H54 (cell line): Measurements from ENCODE around the gene LRRFIP1.

ENCODE experiments used
- DNase-seq: peaks from one replicate; pipeline ENCODE4 v3.0.0; 2011; ENCODE audit warnings: low spot score, mixed read lengths; ENCODE audit not compliant: insufficient read length
- FAIRE-seq: peaks from 3 replicates; lab custom pipeline; 2011; peaks lifted over from hg19 to GRCh38; lab: Jason Lieb, UNC
- POLR2A ChIP-seq: IDR thresholded peaks from 2 replicates; pipeline ENCODE4 v1.6.1; 2011; ENCODE audit warnings: low read depth, mild to moderate bottlenecking, low read length

LRRFIP1 gene

DNA sequence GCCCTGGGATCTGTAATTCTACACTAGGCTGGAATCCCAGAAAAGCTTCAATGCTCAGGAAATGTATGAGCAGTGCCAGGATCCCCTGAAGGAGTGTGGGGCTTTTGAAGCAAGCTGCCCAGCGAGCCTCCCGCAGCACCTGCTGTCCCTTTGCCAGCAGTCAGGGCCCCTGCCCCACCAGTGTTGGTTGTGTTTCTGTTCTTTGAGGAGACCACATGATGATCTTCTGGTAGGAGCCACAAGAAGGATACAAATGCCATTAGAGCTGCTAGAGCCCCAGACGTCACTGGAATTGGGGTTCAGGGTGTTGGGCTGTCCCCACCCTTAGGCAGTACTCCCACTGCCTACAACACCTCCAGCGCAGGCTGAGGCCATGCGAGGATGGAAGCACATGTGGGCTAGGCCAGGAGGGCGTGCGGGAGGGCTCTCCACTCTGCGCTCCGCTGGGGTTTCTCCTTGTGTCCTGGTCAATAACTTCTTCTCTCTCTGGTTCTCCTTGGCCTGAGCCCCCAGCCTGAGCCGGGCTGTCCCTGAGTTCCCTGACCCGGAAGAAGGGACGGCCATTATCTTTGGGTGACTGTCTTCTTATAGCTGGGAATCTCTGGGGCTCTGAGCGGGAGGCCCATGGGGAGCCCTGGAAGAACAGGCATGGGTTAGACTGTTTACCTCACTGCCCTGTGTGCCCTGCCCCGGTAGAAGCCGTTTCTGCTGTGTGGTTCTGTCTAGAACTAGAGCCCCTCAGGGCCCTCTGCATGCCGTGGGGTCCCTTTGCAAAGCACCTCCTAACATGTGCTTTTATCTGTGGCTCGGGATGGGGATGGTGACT is 73.9 kb downstream of the LRRFIP1 start:
- FAIRE-seq (no peak), DNase-seq (no peak)
- no peak for TF ChIP-seq POLR2A

DNA sequence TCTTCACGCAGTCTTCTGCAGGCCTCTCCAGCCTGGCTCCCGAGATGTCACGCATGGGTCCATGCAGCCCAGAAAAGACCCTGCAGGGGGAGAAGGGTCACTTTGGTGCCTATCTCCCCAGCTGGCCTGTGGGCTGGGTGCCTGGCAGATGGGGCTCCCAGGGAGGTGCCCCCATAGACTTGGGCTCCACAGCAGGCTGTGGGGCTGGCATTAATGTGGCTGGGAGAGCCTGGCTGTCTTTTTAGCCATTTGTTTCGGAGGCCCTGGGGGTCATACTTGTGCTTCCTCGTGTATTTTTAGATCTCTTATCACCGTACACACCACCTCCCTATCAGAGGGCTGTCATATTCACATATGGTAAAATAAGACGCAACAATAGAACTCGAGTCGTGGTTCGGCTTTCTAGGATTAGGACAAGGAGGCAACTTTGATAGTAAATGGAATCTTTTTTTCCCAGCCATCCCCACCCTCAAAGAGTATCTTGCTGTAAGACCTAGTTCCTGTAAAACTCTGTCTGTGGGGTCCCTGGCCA is 74.5 kb downstream of the LRRFIP1 start:
- FAIRE-seq (no peak), DNase-seq (no peak)

DNA sequence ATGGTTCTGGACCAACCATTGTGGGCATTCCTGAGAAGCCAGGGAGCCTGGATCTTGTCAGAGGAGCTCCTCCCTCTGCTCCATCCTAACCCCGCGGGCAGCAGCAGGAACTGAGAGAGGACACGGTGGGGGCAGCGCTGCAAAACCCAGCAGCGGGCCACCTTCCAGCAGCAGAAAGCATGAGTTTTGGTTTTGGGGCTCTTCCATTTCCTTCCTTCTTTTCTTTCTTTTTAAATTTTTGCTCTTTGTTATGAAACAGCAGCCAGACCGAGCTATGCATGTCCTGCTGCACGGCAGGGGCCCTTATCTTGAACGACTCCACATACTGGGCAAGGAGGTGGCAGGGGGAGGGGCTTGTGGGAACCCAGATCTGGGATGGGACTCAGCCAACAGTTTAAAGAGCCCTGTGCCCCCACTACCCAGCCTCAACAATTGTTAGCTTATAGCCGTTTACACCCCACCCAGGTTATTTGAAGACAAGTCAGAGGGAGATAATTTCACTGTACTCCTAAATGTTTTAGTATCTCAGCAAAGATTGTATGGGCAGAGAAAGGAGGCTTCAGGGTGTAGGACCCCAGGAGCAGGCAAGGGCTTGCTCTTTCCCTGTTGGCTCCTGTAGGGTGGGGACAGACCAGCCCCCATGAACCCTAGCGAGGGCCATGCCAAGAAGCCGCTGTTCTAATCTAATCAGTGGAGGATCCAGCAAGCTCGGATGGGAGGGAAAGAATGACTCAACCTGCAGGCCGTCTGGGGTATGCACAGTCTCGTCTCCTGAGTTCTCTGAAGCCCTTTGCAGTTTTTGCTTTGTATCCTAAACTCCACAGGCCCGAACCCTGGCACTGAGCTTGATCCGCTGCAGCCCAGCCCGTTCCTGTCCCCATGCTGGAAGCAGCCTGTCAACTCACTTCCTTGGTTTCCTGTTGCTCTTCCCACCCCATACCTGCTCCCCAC is 75.3 kb downstream of the LRRFIP1 start:
- DNase-seq: no peak
- no peak for FAIRE-seq
- TF ChIP-seq POLR2A: no peak

More for the DNA sequence above, 74.5 kb downstream of the LRRFIP1 start:
- TF ChIP-seq POLR2A: no peak

DNA sequence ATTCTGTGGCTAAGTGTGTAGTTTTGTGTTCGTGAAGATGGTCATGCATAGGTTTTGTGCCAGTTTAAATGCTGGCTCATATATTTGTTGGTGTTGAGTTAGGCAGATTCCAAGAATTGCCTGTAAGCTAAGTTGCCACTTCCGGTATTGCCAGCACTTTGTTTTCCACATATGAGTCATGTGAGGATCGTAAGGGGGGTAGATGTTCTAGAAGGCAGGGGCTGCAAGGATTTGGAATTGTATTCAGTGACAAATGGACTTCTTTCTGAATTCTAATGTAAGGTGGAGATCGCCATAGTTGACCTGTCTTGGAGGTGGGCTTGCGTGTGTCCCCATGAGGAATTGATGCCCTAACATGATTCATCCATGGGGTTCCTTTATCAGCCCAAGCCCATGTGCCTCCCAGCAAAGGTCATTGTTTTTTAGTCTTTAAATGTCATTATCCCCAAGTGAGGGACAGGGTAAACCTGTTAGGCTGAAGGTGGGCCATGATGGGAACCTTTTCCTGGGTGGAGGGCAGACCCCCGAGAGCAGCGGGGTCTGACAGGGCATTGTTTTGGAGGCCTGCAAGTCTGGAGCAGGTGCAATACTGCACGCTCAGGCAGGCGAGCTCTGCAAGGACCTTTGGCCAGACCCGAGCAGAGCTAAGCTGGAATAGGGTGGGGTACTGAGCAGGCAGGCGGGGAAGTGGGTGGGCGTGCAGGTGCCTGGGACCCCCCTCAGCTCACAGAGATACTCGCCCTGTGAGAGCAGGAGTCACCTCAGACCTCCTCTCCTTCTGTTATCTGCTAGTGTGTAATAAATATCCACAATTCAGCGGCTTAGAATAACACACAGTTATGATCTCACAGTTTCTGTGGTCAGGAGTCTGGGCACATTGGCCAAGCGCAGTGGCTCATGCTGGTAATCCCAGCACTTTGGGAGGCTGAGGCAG is 77.4 kb downstream of the LRRFIP1 start:
- FAIRE-seq (no peak), DNase-seq (no peak)
- no peak for TF ChIP-seq POLR2A

DNA sequence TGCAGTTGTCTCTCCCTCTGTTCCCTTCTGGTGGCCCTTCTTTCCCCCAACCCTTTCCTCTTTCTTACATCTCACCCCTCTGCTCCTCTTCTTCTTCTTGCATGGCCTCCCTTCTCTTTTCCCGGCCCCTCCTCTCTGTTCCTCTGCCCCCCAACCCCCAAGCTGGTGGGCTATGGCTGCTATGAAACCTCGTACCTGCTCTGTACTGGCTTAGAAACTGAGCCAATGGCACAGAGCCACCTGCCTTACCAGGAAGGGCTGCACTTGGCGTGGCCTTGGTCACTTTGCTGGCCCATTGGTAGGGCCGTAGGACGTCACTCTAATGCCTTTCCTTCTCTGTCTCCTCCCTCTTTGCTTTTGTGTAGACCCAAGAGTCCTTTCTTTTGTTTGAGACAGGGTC is 78.9 kb downstream of the LRRFIP1 start:
- TF ChIP-seq POLR2A: no peak
- DNase-seq (no peak), FAIRE-seq (no peak)

DNA sequence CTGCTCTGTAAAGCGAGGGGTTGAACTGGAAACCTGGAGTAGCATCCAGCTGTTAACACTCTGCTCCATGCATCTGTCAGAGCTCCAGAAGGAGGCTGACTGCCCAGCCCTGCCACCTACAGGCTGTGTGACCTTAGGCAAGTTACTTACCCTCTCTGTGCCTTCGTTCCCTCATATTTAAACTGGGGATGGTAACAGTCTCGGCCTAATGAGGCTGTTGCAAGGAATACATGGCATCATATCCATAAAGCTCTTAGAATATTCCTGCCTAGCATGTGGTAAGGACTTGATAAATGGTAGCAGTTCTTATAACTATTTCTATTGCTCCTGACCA is 80.6 kb downstream of the LRRFIP1 start:
- FAIRE-seq: no peak

DNA sequence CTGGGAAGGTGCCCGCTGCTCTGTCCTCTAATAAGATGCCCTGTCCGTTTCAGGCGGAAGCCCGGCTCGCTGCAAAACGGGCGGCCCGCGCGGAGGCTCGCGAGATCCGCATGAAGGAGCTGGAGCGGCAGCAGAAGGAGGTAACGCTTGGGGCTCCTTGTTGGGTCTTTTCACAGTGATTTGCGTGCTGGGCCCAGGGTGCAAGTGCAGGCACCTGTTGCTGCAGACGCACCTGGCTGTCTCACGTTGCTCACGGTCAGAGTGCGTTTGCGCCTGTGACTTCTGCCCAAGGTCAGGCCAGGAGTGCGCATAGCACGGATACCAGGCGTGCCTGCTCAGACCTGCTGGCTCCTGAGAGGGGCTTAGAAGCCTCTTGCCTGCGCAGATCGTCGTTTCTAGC is 81.1 kb downstream of the LRRFIP1 start:
- FAIRE-seq (no peak), DNase-seq (no peak)
- no peak for TF ChIP-seq POLR2A

More for the DNA sequence above, 80.6 kb downstream of the LRRFIP1 start:
- no peak for TF ChIP-seq POLR2A
- DNase-seq: no peak

DNA sequence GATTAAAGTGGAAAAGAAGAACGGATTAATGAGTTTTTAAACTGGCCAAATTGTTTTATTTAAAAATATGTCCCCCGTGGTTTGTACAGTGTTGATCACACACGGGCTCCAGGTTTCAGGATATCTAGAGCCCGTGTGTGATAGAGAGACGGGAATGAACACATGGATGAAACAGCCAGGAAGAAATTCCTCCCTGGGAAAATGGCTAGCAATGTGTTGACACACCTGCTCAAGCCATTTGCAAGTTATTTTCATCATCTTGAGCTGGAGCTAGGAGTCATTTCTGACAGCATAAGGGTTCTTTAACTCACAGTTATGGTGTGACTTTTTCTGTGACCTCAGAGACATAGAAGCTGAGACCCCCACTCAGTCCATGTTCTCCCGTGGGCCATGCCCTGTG is 81.6 kb downstream of the LRRFIP1 start:
- FAIRE-seq (no peak), DNase-seq (no peak)
- no peak for TF ChIP-seq POLR2A

DNA sequence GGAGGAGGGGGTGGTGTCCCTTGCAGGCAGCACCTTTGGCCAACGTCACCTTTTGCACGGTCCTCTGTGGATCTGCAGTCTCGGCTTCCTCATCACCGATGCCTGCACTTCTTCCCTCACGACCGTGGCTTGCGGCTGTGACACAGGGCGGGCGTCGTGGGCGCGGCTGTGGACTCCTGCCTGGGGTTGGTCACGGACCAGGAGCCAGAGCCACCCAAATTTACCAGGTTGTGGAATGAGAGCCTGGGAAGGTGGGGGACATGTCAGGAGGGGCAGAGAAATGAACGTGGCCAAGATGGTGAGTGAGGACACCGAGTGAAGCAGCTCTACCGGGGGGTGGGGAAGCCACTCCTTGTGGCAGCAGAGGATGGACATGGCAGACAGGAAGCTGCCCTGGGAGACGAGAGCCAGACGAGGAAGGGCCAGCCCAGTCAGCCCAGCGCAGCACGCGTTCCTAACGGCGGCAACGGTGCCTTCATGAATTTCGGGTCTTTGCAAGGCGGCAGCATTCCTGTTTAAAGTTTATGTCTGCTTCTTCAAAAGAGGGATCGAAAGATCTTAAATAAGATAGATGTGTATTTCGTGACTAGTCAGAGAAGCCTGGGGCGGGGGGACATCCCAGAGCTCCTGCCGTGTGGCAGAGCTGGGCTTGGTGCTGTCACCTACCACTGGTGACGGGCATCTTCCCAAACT is 84.2 kb downstream of the LRRFIP1 start:
- FAIRE-seq (no peak), DNase-seq (no peak)
- TF ChIP-seq POLR2A: no peak

DNA sequence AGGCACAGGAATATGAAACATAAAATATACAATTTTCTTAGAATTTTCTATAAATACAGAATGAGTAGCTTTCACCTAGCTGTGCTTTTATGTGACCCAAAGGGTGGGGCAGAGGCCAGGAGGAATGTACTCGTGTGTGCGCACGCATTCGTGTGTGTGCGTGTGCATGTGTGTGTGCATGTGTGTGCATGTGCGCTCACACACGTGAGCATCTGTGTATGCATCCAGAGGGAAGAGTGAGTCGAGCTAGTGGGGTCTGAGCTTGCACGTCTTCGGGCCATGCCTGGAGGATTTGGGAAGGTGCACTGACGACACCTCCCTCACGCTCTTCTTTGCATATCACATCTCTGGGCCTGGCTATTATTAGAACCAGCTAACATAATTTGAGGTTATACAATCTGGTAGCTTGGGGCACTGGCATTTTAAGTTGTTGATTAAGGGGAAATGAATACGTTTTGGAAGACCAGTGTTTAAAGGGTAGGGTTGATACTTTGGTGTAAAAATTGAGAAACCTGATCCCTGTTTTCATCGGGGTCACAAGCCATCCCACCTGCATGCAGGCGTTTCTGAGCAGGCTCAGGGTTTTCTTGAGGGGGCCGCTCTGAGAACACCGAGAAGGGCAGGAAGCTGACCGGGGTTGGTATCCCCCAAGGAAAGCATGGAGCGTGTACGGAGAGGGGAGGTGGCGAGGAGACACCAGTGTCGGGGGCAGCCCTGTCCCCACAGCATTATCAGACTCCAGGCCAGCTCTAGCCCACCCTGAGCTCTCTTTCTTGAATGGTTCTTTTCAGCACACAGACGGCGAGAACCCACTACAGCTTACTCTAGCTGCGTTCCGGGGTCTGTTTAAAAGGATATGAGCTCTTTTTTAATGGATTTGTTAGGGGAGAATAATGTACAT is 85.3 kb downstream of the LRRFIP1 start:
- DNase-seq: no peak
- TF ChIP-seq POLR2A: no peak
- FAIRE-seq: no peak

DNA sequence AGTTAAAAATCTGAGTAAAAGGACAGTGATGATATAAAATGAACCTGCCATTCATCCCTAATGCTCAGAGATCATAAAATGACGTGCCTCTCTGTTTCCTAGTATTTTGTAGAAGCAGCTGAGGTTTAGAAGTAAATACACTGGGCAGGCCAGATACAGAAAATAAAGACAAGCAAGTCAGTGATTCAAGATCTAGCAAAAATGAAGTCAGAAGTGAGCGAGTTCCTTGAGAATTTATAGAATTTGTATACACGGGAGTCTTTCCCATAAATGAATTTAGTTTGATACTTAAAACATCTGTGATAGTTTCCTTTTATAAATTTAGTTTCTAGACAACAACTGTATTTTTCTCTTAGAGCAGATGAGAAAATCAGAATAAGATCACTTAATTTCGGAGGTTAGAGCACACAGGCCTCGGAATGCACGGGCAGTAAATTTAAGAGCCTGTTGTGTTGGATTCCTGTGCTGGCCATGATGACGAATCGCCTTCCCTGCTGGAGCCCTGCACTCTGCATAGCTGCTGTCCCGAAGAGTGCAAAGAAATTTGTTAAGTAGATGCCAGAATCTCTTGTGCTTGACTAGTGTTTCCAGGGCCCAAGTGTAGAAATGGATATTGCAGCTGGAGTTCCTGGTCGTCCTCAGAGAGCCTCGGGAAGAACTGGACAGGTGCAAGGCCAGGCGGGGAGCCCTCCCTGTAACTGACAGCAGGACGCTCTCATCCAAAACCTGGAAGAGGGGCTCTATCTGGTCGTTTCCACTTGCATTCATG is 87.5 kb downstream of the LRRFIP1 start:
- FAIRE-seq (peak; percentile 60), DNase-seq (peak; percentile 60)
- no peak for TF ChIP-seq POLR2A

DNA sequence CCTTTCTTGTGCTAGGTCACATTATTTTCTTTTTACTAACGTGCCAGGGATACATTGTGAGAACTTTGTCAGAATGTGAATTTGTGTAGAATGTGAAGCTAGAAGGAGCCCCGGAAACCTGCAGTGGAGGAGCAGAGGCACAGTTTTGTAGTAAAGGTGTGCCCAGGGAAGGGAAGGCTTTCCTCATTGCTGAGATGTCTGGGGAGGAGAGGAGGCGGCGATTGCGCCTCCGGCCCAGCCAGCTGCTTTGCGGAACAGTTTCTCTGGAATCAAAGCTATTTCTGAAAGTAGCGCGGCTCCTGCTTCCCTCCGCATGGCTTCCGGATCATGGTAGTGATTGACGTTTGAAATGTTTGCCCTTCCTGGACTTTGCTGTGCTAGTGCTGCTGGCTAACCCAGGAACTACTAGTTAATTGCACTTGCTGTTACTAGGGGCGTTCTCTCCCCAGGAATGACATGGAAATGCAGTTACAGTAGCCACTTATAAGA is 88.1 kb downstream of the LRRFIP1 start:
- no peak for TF ChIP-seq POLR2A
- DNase-seq (no peak), FAIRE-seq (no peak)
